Lower leg skin (tissue), 3 donors: ENCODE data around the gene BID.

Experiments
- CTCF ChIP-seq, 3 donors: fragments of 450-650 bp; IDR thresholded peaks; one replicate each; pipeline ENCODE4 v1.5.1; 2016; ENCODE audit warnings: antibody characterized with exemption in 3 of 3, mild to moderate bottlenecking in 3 of 3, moderate library complexity in 2 of 3
- POLR2A ChIP-seq, 2 donors: fragments of 450-650 bp; IDR thresholded peaks; one replicate each; pipeline ENCODE4 v1.6.1; 2016 to 2017; ENCODE audit warnings: antibody characterized with exemption in 2 of 2, mild to moderate bottlenecking in 1 of 2, moderate library complexity in 1 of 2

DNA sequence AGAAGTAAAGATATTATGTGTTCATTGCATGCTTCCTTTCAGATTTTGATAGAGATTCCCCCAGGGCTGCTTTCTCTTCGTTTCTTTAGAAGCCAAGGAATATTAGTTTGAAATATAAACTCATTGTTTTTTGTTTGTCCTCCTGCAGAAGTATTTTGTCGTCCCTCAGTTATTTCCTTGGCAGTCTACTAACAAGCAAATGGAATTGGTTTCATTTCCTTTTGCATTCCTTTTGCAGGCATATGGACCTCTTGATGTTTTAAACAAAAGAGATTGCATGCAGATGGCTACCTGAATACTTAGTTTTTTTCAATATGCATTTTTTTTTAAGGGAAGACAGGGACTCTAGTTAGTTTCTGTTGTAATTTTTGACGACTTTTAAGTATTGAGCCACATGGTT is 73.5 kb downstream of the BID start:
- TF ChIP-seq CTCF (IDR thresholded peaks at IDR 0.05) = no peak
- TF ChIP-seq POLR2A (IDR thresholded peaks at IDR 0.05) = no peak
